Measurements from ENCODE around the gene XYLT1. TPM values are rescaled to one million over a fixed set of nuclear protein-coding genes. Genes with fewer than 3 reads are reported as not detected.

The XYLT1 gene
- polyA plus RNA-seq, 1 donor from 2014 or later, result 3.3 TPM

DNA sequence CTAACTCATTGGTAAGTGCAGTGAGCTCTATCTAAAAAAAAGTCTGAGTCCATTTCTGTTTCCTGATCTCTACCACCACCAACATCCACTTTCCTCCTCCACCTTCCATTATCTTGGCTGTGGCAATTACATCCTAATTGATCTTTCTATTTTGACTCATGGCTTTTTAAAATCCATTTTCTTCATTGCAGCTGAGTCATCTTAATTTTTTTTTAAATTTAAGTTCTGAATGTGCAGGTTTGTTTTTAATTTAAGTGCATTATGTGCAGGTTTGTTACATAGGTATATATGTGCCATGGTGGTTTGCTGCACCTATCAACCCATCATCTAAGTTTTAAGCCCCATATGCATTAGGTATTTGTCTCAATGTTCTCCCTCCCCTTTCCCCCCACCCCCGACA is 390.7 kb downstream of the XYLT1 start:
- no peaks in the 10 kb centered on the region for H3K9me3 ChIP-seq (ENCODE audit: low read length)
- TF ChIP-seq, protein P1, sequence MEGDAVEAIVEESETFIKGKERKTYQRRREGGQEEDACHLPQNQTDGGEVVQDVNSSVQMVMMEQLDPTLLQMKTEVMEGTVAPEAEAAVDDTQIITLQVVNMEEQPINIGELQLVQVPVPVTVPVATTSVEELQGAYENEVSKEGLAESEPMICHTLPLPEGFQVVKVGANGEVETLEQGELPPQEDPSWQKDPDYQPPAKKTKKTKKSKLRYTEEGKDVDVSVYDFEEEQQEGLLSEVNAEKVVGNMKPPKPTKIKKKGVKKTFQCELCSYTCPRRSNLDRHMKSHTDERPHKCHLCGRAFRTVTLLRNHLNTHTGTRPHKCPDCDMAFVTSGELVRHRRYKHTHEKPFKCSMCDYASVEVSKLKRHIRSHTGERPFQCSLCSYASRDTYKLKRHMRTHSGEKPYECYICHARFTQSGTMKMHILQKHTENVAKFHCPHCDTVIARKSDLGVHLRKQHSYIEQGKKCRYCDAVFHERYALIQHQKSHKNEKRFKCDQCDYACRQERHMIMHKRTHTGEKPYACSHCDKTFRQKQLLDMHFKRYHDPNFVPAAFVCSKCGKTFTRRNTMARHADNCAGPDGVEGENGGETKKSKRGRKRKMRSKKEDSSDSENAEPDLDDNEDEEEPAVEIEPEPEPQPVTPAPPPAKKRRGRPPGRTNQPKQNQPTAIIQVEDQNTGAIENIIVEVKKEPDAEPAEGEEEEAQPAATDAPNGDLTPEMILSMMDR (IDR thresholded peaks at IDR 0.05; ENCODE audit: poor library complexity, severe bottlenecking), result no peak
- TF ChIP-seq EP300 (conservative IDR thresholded peaks at IDR 0.05; ENCODE audit: poor library complexity, severe bottlenecking) (no peak), EZH2 (IDR thresholded peaks at IDR 0.05; ENCODE audit: borderline replicate concordance, insufficient read depth, low read length, poor library complexity, severe bottlenecking) (no peak), SMC3 (conservative IDR thresholded peaks at IDR 0.05; ENCODE audit: poor library complexity) (no peak), MXI1 (conservative IDR thresholded peaks at IDR 0.05; ENCODE audit: poor library complexity, severe bottlenecking) (no peak), TAF1 (IDR thresholded peaks at IDR 0.05; ENCODE audit: low read depth) (no peak)
- no peak overlapping the region for H3K27ac ChIP-seq (ENCODE audit: low read length)
- H2AFZ ChIP-seq (ENCODE audit: low read depth, low read length), result no peak overlapping the region
- H3K4me2 ChIP-seq (ENCODE audit: low read length), result no peak overlapping the region
- H3K27me3 ChIP-seq (ENCODE audit: insufficient read depth, low read depth, low read length), result no peaks in the 10 kb centered on the region
- no peaks in the 10 kb centered on the region for H3K36me3 ChIP-seq (ENCODE audit: insufficient read depth, low read length)
- no peak overlapping the region for H3K4me3 ChIP-seq (ENCODE audit: low read length)
- H3F3A ChIP-seq (ENCODE audit: insufficient read depth, low read length, poor library complexity, severe bottlenecking), result no peaks in the 10 kb centered on the region
- no peak overlapping the region for H3K9ac ChIP-seq (ENCODE audit: low read length)
- no peaks in the 10 kb centered on the region for H4K20me1 ChIP-seq (ENCODE audit: insufficient read depth)
- H3K79me2 ChIP-seq (replicated peaks; ENCODE audit: insufficient read depth, low read length), result no peaks in the 10 kb centered on the region
- H3K9me2 ChIP-seq (ENCODE audit: insufficient read depth, low read length), result no peaks in the 10 kb centered on the region

DNA sequence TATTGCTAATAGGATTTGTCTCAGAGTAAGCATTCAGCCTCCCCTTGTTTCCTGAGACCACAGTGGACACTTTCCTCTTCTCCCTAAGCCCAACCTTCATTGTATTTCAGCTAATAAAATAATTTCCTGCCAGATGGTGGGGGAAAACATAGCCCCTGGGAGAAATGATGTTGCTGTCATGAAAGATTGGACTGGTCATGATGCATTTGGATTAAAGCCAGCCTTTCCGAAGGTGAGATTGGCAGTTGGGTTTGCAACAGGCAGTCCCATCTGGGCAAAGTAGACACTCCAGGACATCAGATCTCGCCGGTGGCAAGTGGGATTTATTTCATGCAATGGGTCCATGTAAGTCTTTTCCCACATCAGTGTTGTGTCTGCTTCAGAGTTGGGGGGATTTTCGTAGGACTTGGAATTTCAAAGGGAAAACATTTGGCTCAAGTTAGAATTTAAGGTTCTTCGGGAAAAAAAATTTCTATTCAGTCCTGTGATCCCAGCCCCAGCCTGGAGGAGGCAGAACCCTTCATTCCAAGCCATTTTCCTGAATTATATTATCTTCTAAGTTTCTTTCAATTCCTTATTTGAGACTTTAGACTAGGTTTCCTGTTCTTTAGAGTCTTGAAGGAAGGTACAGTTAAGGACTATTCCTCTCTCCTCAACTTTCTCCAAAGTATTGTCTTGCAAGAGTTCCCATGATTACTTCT is 391.7 kb downstream of the XYLT1 start:
- no peak overlapping the region for H3K9ac ChIP-seq (ENCODE audit: low read length)
- TF ChIP-seq TAF1 (IDR thresholded peaks at IDR 0.05; ENCODE audit: low read depth) (no peak), EZH2 (IDR thresholded peaks at IDR 0.05; ENCODE audit: borderline replicate concordance, insufficient read depth, low read length, poor library complexity, severe bottlenecking) (no peak), POLR2AphosphoS5 (IDR thresholded peaks at IDR 0.05) (no peak), MXI1 (conservative IDR thresholded peaks at IDR 0.05; ENCODE audit: poor library complexity, severe bottlenecking) (no peak), EP300 (conservative IDR thresholded peaks at IDR 0.05; ENCODE audit: poor library complexity, severe bottlenecking) (no peak), RAD21 (conservative IDR thresholded peaks at IDR 0.05) (no peak), SMC3 (conservative IDR thresholded peaks at IDR 0.05; ENCODE audit: poor library complexity) (no peak)
- TF ChIP-seq, protein P1 (IDR thresholded peaks at IDR 0.05; ENCODE audit: poor library complexity, severe bottlenecking), result no peak
- TF ChIP-seq, protein P2, sequence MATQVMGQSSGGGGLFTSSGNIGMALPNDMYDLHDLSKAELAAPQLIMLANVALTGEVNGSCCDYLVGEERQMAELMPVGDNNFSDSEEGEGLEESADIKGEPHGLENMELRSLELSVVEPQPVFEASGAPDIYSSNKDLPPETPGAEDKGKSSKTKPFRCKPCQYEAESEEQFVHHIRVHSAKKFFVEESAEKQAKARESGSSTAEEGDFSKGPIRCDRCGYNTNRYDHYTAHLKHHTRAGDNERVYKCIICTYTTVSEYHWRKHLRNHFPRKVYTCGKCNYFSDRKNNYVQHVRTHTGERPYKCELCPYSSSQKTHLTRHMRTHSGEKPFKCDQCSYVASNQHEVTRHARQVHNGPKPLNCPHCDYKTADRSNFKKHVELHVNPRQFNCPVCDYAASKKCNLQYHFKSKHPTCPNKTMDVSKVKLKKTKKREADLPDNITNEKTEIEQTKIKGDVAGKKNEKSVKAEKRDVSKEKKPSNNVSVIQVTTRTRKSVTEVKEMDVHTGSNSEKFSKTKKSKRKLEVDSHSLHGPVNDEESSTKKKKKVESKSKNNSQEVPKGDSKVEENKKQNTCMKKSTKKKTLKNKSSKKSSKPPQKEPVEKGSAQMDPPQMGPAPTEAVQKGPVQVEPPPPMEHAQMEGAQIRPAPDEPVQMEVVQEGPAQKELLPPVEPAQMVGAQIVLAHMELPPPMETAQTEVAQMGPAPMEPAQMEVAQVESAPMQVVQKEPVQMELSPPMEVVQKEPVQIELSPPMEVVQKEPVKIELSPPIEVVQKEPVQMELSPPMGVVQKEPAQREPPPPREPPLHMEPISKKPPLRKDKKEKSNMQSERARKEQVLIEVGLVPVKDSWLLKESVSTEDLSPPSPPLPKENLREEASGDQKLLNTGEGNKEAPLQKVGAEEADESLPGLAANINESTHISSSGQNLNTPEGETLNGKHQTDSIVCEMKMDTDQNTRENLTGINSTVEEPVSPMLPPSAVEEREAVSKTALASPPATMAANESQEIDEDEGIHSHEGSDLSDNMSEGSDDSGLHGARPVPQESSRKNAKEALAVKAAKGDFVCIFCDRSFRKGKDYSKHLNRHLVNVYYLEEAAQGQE (IDR thresholded peaks at IDR 0.05; ENCODE audit: borderline replicate concordance), result no peak
- H3K79me2 ChIP-seq (replicated peaks; ENCODE audit: insufficient read depth, low read length), result no peaks in the 10 kb centered on the region
- no peak overlapping the region for H3K27ac ChIP-seq (ENCODE audit: low read length)
- H3K4me3 ChIP-seq (ENCODE audit: low read length), result no peak overlapping the region
- no peak overlapping the region for H2AFZ ChIP-seq (ENCODE audit: low read depth, low read length)
- no peaks in the 10 kb centered on the region for H3K9me2 ChIP-seq (ENCODE audit: insufficient read depth, low read length)
- H3F3A ChIP-seq (ENCODE audit: insufficient read depth, low read length, poor library complexity, severe bottlenecking), result no peaks in the 10 kb centered on the region
- no peaks in the 10 kb centered on the region for H3K9me3 ChIP-seq (ENCODE audit: low read length)
- H4K20me1 ChIP-seq (ENCODE audit: insufficient read depth), result no peaks in the 10 kb centered on the region
- no peaks in the 10 kb centered on the region for H3K27me3 ChIP-seq (ENCODE audit: insufficient read depth, low read depth, low read length)
- no peaks in the 10 kb centered on the region for H3K36me3 ChIP-seq (ENCODE audit: insufficient read depth, low read length)
- H3K4me2 ChIP-seq (ENCODE audit: low read length), result no peak overlapping the region
